Endothelial cell of umbilical vein (primary cell): ENCODE results near the gene MORC2.

Source experiments
- CTCF ChIP-seq, 2 donors: IDR thresholded peaks; 1 replicate in 1 of 2; 2 replicates in 1 of 2; pipeline ENCODE4 v1.5.1; 2011; ENCODE audit warnings: low read length in 2 of 2, mild to moderate bottlenecking in 2 of 2, moderate library complexity in 2 of 2, control low read depth in 1 of 2, inconsistent platforms in 1 of 2, low read depth in 1 of 2; ENCODE audit not compliant: insufficient read depth in 1 of 2; ENCODE audit errors: extremely low read depth in 1 of 2
- POLR2A ChIP-seq: IDR thresholded peaks from 2 replicates; pipeline ENCODE4 v1.6.1; 2012; ENCODE audit warnings: low read depth, mild to moderate bottlenecking, control low read depth, low read length
- POLR2AphosphoS5 ChIP-seq: IDR thresholded peaks from 2 replicates; pipeline ENCODE4 v1.6.1; 2012; ENCODE audit warnings: low read depth, mild to moderate bottlenecking, control low read depth, low read length, moderate library complexity; ENCODE audit not compliant: insufficient read depth

GRCh38 chr22:30884211-30885000 is 84.2 kb downstream of the MORC2 start:
- TF ChIP-seq POLR2AphosphoS5: no peak
- no peak for TF ChIP-seq CTCF (IDR thresholded peaks at IDR 0.05; ENCODE audit: extremely low read depth in 1 of 2, insufficient read depth in 1 of 2, low read depth in 1 of 2, low read length in 2 of 2)
- TF ChIP-seq POLR2A: no peak
